Measurements from ENCODE around the gene PCNX1. TPM values are rescaled to one million over a fixed set of nuclear protein-coding genes. Genes with fewer than 3 reads are reported as not detected.

Gene PCNX1
- total and polyA plus RNA-seq, 2 experiments from 2014 or later, result 10.0 to 64.2 TPM

DNA sequence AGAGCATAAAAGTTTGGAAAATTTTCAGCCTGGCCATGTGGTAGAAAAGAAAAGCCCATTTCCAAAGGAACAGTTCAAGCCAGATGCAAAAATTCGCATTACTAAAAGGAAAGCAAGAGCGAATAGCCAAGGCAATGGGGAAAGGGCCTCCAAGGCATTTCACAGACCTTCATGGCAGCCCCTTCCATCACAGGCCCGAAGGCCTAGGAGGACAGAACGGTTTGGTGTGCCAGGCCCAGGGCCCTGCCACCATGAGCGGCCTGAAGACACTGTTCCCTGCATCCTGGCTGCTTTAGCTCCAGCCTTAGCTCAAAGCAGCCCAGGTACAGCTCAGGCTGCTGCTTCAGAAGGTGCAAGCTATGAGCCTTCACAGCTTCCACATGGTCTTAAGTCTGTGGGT lies 243.5 kb downstream of the PCNX1 start:
- no peak for DNase-seq (ENCODE audit: low spot score)
- no peak overlapping the region for H3K4me3 ChIP-seq
- TF ChIP-seq, protein P1, sequence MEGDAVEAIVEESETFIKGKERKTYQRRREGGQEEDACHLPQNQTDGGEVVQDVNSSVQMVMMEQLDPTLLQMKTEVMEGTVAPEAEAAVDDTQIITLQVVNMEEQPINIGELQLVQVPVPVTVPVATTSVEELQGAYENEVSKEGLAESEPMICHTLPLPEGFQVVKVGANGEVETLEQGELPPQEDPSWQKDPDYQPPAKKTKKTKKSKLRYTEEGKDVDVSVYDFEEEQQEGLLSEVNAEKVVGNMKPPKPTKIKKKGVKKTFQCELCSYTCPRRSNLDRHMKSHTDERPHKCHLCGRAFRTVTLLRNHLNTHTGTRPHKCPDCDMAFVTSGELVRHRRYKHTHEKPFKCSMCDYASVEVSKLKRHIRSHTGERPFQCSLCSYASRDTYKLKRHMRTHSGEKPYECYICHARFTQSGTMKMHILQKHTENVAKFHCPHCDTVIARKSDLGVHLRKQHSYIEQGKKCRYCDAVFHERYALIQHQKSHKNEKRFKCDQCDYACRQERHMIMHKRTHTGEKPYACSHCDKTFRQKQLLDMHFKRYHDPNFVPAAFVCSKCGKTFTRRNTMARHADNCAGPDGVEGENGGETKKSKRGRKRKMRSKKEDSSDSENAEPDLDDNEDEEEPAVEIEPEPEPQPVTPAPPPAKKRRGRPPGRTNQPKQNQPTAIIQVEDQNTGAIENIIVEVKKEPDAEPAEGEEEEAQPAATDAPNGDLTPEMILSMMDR (IDR thresholded peaks at IDR 0.05; ENCODE audit: poor library complexity), result no peak
- no peak for TF ChIP-seq EZH2 (IDR thresholded peaks at IDR 0.05; ENCODE audit: borderline replicate concordance)
- no peak for TF ChIP-seq EZH2phosphoT487 (IDR thresholded peaks at IDR 0.05; ENCODE audit: low read depth, severe bottlenecking, unreplicated experiment)
- H3K4me1 ChIP-seq (ENCODE audit: insufficient read depth), result peaks cover 5% of the 10 kb centered on the region
- no peaks in the 10 kb centered on the region for H4K20me1 ChIP-seq (ENCODE audit: insufficient read depth, poor library complexity, severe bottlenecking)
- no peak overlapping the region for H3K4me2 ChIP-seq
- H2AFZ ChIP-seq, result no peak overlapping the region
- no peaks in the 10 kb centered on the region for H3K9me3 ChIP-seq (ENCODE audit: low read depth)
- 25% methylated on average over 5 of the region's 5 CpGs for WGBS (ENCODE audit: low lambda C conversion rate, missing lambda C conversion rate)
- H3K79me2 ChIP-seq, result no peaks in the 10 kb centered on the region
- no peaks in the 10 kb centered on the region for H3K9me2 ChIP-seq (replicated peaks; ENCODE audit: insufficient read depth)
- no peaks in the 10 kb centered on the region for H3K27me3 ChIP-seq
- H3K36me3 ChIP-seq (replicated peaks; ENCODE audit: insufficient read depth, low read depth), result no peaks in the 10 kb centered on the region
- H3K27ac ChIP-seq, result no peak overlapping the region

DNA sequence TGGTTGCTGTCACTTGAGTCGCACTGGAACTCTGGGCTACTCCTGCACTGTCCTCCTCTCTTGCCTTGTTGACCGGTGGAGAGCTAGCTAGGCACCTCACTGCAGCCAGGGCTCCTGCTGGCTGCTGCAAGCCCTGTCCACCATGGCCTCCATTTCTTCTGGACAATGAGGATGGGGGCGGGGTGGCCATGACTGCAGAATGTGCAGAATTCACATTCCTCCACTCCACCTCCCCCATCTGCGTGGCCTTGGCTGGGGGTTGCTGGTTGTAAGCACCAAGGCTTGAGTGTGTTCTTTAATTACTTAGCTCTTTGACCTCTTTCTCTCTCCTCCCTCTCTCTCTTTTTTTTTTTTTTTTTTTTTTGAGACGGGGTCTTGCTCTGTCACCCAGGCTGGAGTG lies 248.5 kb downstream of the PCNX1 start:
- TF ChIP-seq EZH2phosphoT487 (IDR thresholded peaks at IDR 0.05; ENCODE audit: low read depth, severe bottlenecking, unreplicated experiment) (no peak), EZH2 (IDR thresholded peaks at IDR 0.05; ENCODE audit: borderline replicate concordance) (no peak)
- TF ChIP-seq, protein P1 (IDR thresholded peaks at IDR 0.05; ENCODE audit: poor library complexity), result no peak
- Histone ChIP-seq H3K4me1 (ENCODE audit: insufficient read depth) (peaks cover 7% of the 10 kb centered on the region), H3K4me3 (no peak overlapping the region), H3K36me3 (replicated peaks; ENCODE audit: insufficient read depth, low read depth) (no peaks in the 10 kb centered on the region), H3K4me2 (no peak overlapping the region), H3K27me3 (no peaks in the 10 kb centered on the region), H3K9me3 (ENCODE audit: low read depth) (peaks cover 1% of the 10 kb centered on the region), H3K27ac (no peak overlapping the region), H3K9me2 (replicated peaks; ENCODE audit: insufficient read depth) (no peaks in the 10 kb centered on the region), H4K20me1 (ENCODE audit: insufficient read depth, poor library complexity, severe bottlenecking) (no peaks in the 10 kb centered on the region), H3K79me2 (no peaks in the 10 kb centered on the region), H2AFZ (no peak overlapping the region)
- DNase-seq (ENCODE audit: low spot score), result no peak
- WGBS (ENCODE audit: low lambda C conversion rate, missing lambda C conversion rate), result 67% methylated on average over 4 of the region's 5 CpGs

DNA sequence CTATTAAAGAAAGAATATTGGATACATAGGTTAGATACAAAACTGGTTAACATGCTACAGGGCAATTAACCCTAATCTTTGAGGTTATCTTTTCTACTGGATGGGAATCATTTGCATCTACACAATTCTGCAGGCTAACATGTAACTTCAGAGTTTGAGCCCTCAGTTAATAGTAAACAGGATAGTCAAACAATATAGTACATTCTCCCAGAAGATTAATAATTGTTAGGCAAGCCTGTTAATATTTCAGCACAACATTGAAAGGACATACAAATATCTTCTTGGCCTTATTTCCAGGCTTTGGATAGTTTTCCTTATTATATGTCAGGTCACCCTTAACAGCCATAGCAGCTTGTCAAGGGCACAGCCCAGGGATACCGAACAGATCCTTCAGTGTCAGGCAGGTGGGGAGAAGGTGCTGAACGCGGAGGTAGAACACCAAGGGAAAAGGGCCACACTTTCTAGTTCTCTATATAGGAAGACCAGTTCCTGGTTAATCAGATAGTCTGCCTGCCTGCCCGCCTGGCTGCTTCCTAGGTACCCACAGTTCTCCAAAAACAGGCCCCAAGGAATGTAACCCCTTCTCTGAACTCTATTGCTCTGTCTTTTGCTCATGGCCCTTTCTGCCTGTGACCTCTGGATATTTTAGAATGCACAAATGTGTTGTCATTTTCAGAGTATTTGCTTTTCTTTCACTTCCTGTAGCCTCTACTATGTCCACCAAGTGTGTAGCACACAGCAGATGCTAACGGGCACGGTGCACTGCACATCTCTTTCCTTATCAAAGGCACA lies 256.0 kb downstream of the PCNX1 start:
- TF ChIP-seq EZH2 (IDR thresholded peaks at IDR 0.05; ENCODE audit: borderline replicate concordance) (no peak), EZH2phosphoT487 (IDR thresholded peaks at IDR 0.05; ENCODE audit: low read depth, severe bottlenecking, unreplicated experiment) (no peak)
- TF ChIP-seq, protein P1 (IDR thresholded peaks at IDR 0.05; ENCODE audit: poor library complexity), result no peak
- 70% methylated on average over 6 of the region's 6 CpGs for WGBS (ENCODE audit: low lambda C conversion rate, missing lambda C conversion rate)
- Histone ChIP-seq H3K36me3 (replicated peaks; ENCODE audit: insufficient read depth, low read depth) (no peaks in the 10 kb centered on the region), H3K79me2 (no peaks in the 10 kb centered on the region), H3K4me3 (no peak overlapping the region), H2AFZ (no peak overlapping the region), H4K20me1 (ENCODE audit: insufficient read depth, poor library complexity, severe bottlenecking) (no peaks in the 10 kb centered on the region), H3K9me2 (replicated peaks; ENCODE audit: insufficient read depth) (no peaks in the 10 kb centered on the region), H3K27ac (no peak overlapping the region), H3K4me1 (ENCODE audit: insufficient read depth) (peaks cover 38% of the 10 kb centered on the region), H3K27me3 (no peaks in the 10 kb centered on the region), H3K9me3 (ENCODE audit: low read depth) (peaks cover 4% of the 10 kb centered on the region), H3K4me2 (no peak overlapping the region)
- no peak for DNase-seq (ENCODE audit: low spot score)

Data from hepatocyte (in vitro differentiated cells).